HUES64 (cell line): ENCODE measurements around the gene BCL2.

ENCODE experiments used
- H3K27ac ChIP-seq: 2 replicates; pipeline ENCODE4 v1.7.0; 2013; ENCODE audit warnings: low read depth, low read length, inconsistent platforms
- H3K27me3 ChIP-seq: 2 replicates; pipeline ENCODE4 v1.6.1; 2013; ENCODE audit warnings: mild to moderate bottlenecking, low read length; ENCODE audit not compliant: insufficient read depth
- H3K36me3 ChIP-seq: 2 replicates; pipeline ENCODE4 v1.6.1; 2013; ENCODE audit warnings: mild to moderate bottlenecking, low read length; ENCODE audit not compliant: insufficient read depth
- H3K4me1 ChIP-seq: 2 replicates; pipeline ENCODE4 v1.6.1; 2013; ENCODE audit warnings: mild to moderate bottlenecking, low read length, moderate library complexity; ENCODE audit not compliant: insufficient read depth
- H3K4me3 ChIP-seq: 2 replicates; pipeline ENCODE4 v1.5.1; 2013; ENCODE audit warnings: mild to moderate bottlenecking, low read length, moderate library complexity
- H3K9ac ChIP-seq: 2 replicates; pipeline ENCODE4 v1.6.1; 2013; ENCODE audit warnings: mild to moderate bottlenecking, low read depth, low read length
- H3K9me3 ChIP-seq: 2 replicates; pipeline ENCODE4 v1.6.1; 2013; ENCODE audit warnings: low read depth, low read length; ENCODE audit not compliant: insufficient read depth
- WGBS: fragments of 150-250, 120-280 bp; methylation state at CpG from one replicate; pipeline ENCODE4 v1.1.7; 2013; ENCODE audit warnings: missing lambda C conversion rate; 5-methylcytosine and 5-hydroxymethylcytosine counted together

Gene BCL2

DNA sequence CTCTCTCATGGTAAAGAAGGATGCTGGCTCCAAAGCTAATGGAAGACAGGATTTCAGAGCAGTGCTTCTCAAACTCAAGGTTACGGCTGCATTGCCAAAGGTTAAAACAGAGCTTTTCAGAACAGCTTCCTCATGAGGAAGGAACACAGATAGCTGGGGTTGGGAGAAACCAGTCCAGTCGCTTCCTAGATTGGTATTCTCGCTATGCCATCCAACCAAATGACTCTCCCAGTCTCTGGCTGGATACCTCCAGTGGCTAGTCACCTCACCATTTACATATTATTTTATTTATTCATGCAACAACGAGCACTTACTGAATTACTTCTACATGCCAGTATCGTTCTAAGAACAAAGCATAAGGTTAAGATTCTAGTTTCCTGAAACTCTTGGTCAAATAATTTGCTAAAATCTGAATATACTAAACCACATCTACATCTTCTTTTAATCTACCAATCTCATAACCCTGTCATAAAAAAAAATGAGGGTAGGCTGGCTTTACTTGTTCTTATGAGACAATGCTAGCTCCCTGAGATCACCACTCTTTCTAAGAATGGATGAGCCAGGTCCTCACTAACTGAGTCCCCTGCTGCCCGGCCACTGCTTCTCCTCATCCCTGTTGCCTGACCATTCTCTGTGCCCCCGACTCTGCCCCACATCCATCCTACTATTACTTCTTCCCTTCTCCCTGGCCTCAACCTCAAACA, 27.1 kb upstream of the BCL2 start:
- no peak overlapping the region for H3K27ac ChIP-seq
- no peaks in the 10 kb centered on the region for H3K27me3 ChIP-seq
- H3K4me3 ChIP-seq = no peak overlapping the region
- WGBS = 95% methylated on average over 7 of the region's 7 CpGs
- no peak overlapping the region for H3K9ac ChIP-seq
- no peaks in the 10 kb centered on the region for H3K9me3 ChIP-seq
- peaks cover 93% of the 10 kb centered on the region for H3K36me3 ChIP-seq
- no peaks in the 10 kb centered on the region for H3K4me1 ChIP-seq

DNA sequence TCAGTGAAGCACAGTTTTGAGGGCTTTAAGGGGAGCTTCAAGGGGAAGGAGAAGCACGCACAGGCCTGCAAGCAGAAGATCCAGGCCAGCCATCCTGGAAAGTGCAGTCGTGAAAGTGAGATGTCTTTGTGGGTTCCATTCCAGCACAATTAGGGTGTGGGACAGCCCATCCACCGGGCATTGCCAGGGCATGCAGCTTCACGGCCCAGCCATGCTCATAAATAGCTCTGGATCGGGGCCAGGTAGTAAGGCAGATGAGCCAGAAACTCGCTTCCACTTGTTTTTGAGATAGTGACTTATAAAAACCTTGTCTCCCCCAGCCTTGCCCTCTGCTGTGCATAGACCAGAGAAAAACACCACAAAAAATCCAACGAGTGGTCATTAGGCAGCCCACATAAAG, 26.5 kb upstream of the BCL2 start:
- no peak overlapping the region for H3K27ac ChIP-seq
- 94% methylated on average over 7 of the region's 7 CpGs for WGBS
- H3K4me3 ChIP-seq = no peak overlapping the region
- no peak overlapping the region for H3K9ac ChIP-seq
- no peaks in the 10 kb centered on the region for H3K4me1 ChIP-seq
- H3K36me3 ChIP-seq = peaks cover 92% of the 10 kb centered on the region
- H3K9me3 ChIP-seq = no peaks in the 10 kb centered on the region
- no peaks in the 10 kb centered on the region for H3K27me3 ChIP-seq

DNA sequence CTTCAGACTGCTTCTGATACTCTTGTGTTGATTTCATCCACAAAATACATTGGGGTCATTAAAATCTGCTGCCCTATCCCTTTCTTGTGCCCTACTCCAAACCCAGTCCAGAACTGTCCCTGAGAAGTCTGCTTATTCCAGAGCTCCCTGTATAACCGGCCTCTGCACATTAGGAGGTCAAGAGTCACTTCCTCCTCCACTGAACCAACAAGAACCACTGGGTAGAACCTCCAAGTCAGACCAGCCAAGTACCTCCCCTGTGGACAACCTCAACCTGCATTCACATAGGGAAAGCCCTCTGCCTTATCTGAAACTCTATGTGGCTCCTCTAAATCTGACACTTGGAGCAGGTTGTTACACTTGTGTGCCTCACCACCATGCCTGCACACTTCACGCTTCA, 25.3 kb upstream of the BCL2 start:
- Histone ChIP-seq H3K27ac (no peak overlapping the region), H3K4me1 (peaks cover 10% of the 10 kb centered on the region), H3K9me3 (no peaks in the 10 kb centered on the region), H3K4me3 (no peak overlapping the region), H3K9ac (no peak overlapping the region), H3K27me3 (no peaks in the 10 kb centered on the region), H3K36me3 (peaks cover 89% of the 10 kb centered on the region)
- WGBS = 91% methylated on average over 2 of the region's 2 CpGs

DNA sequence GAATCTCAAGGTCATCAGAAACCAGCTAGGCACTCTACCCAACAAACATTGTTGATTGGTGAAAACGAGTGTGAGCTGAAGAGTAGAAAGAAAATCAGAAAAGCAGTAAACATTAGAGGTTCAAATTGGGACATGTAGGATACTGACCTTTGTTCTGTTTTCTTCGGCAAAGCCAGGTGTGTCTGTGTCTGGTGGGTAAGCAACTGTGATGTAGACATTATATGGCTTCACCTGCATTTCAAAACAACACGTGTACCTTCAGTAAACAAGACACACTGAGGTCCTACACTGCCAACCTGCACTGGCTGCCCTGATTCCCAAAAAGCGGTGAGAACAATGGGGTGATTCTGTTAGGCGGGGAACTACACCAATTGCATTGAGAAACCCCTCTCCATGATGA, 24.7 kb upstream of the BCL2 start:
- H3K9ac ChIP-seq = no peak overlapping the region
- H3K27ac ChIP-seq = no peak overlapping the region
- no peaks in the 10 kb centered on the region for H3K27me3 ChIP-seq
- H3K9me3 ChIP-seq = no peaks in the 10 kb centered on the region
- peaks cover 16% of the 10 kb centered on the region for H3K4me1 ChIP-seq
- 93% methylated on average over 5 of the region's 5 CpGs for WGBS
- H3K36me3 ChIP-seq = peaks cover 86% of the 10 kb centered on the region
- H3K4me3 ChIP-seq = no peak overlapping the region

DNA sequence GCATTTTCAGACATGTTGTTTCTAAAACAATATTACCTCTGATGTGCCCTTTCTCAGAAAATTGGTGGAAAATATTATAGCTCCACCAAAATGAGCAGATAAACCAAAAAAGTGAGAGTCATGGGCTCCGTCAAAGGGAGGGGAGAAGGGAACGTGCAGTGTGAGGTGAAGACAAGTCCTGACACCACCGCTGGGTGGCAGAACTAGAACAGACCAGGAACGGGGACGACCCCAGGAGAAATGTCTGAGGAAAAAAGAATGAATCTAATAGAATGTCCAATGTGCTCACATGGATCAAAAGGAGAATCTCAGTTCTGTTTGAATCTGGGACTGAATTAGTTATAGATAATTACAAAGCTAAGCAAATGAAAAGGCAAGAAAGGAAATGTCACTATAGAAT, 22.6 kb upstream of the BCL2 start:
- no peak overlapping the region for H3K4me3 ChIP-seq
- no peaks in the 10 kb centered on the region for H3K27me3 ChIP-seq
- H3K4me1 ChIP-seq = peaks cover 17% of the 10 kb centered on the region
- no peaks in the 10 kb centered on the region for H3K9me3 ChIP-seq
- peaks cover 89% of the 10 kb centered on the region for H3K36me3 ChIP-seq
- H3K27ac ChIP-seq = no peak overlapping the region
- no peak overlapping the region for H3K9ac ChIP-seq
- 64% methylated on average over 5 of the region's 5 CpGs for WGBS

DNA sequence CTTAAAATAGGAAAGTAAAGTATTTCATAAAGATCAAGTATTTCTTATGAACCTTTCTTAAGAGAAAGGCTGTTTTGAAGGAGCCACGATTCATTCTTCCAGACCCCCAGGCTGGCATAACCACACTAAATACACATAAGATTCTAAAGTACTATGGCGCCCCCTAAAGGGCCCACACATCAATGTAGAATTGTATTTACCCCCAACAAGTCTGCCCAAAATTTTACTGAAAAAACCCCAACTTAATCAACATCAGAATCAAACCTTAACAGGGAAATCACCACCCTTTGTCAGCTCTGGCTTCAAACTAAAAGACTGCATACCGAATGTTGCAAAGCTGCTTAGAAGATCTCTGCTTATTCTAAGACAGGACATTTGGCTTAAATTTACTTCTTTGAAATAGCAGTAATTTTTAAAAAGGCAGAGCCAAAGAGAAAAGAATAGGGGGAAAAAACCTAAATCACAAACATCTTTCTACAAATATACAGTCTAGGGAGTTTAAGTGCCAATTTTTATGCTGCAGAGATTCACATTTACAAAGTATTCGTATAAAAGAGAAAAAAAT, 20.4 kb upstream of the BCL2 start:
- H3K27ac ChIP-seq = no peak overlapping the region; the same call in 1 of the 2 replicates
- peaks cover 87% of the 10 kb centered on the region for H3K36me3 ChIP-seq
- no peaks in the 10 kb centered on the region for H3K9me3 ChIP-seq
- H3K4me1 ChIP-seq = peaks cover 17% of the 10 kb centered on the region
- no peak overlapping the region for H3K9ac ChIP-seq
- no peaks in the 10 kb centered on the region for H3K27me3 ChIP-seq
- WGBS = 15% methylated on average over 3 of the region's 4 CpGs
- H3K4me3 ChIP-seq = peak overlapping the region; percentile 12; the same call in 1 of the 2 replicates

DNA sequence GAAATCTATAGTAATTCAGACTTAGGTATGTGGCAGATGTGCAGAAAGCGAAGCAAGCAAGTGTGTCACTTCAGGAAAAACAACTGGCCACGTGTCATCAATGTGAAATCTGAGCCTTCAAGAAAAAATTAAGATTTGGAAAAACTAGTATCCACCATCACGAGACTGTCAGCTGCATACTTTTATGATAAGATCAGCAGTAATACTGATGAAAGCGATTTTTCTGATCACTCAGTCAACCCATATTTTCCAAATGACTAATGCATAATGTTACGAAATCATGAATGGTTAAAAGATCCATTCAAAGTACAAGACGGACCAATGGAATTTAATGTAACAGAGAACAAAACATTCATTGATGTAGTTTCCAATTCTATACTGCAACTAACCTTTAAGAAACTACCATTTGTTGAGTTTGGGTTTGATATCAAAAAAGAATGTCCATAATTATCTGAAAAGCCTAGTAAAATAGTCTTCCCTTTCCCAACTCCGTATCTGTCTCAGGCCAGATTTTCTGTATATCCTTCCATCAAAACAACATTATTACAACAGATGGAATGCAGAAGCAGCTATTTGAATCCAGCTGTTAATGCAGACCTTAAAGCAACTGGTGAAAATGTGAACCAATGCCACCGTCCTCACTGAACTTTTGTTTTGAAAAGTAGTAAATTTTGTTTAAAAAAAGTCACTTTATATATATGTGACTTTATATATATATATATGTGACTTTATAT, 17.0 kb upstream of the BCL2 start:
- H3K4me3 ChIP-seq = no peak overlapping the region
- no peaks in the 10 kb centered on the region for H3K27me3 ChIP-seq
- H3K4me1 ChIP-seq = peaks cover 17% of the 10 kb centered on the region
- WGBS = 90% methylated on average over 8 of the region's 8 CpGs
- H3K9me3 ChIP-seq = no peaks in the 10 kb centered on the region
- H3K27ac ChIP-seq = no peak overlapping the region
- H3K9ac ChIP-seq = no peak overlapping the region
- H3K36me3 ChIP-seq = peaks cover 85% of the 10 kb centered on the region

DNA sequence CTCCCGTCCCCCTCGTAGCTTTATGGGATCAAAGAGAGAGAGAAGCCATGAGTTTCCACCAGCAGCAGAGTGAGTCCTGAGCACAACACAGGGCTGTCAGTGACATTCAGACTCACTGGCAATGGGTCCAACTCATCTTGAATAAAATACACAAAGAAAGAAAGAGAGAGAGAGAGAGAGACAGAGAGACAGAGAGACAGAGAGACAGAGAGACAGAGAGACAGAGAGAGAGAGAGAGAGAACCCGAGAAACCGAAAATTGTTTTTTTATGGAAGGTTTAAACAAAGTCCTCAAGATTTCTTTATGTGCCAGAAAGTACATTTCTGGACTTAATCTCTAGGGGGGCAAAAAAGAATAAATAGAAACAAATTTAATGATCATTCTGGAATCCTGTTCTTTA, 11.5 kb upstream of the BCL2 start:
- WGBS = 96% methylated on average over 4 of the region's 4 CpGs
- H3K4me3 ChIP-seq = no peak overlapping the region
- H3K27ac ChIP-seq = no peak overlapping the region
- no peaks in the 10 kb centered on the region for H3K9me3 ChIP-seq
- peaks cover 58% of the 10 kb centered on the region for H3K36me3 ChIP-seq
- H3K27me3 ChIP-seq = no peaks in the 10 kb centered on the region
- H3K4me1 ChIP-seq = no peaks in the 10 kb centered on the region
- H3K9ac ChIP-seq = no peak overlapping the region

DNA sequence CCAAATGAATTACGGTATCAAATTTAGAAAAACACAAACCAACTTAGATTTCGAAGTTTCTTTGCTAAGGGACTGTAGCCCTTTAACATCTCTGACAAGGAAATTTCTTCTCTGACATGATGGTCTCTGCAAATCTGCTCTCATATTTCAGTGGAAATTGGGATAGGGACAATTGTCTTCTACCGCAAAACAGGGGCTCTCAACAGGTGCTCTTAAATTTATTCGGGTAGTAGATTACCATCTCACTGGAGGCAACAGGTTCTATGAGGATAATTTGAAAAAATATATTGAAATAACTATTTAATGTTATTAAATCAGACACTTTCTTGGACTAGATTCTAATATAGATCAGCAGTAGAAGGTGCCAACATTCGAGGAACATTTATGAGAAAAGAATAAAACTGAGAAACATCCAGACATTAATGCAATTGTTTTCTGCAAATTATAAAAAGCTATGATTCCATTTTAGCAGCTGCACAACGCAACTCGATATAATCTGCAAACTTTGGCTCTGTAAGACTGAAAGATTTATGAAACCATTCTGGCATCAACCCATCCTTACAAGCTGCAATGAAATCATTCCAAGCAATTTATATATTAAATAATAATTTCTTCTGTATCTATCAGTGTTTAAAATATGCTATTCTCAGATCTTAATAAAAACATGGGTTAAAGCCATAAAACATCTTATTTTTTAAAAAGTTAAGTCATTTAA, 10.0 kb upstream of the BCL2 start:
- Histone ChIP-seq H3K27me3 (no peaks in the 10 kb centered on the region), H3K4me1 (no peaks in the 10 kb centered on the region), H3K4me3 (no peak overlapping the region), H3K36me3 (peaks cover 44% of the 10 kb centered on the region), H3K9me3 (no peaks in the 10 kb centered on the region), H3K27ac (no peak overlapping the region), H3K9ac (no peak overlapping the region)
- 89% methylated on average over 7 of the region's 7 CpGs for WGBS

DNA sequence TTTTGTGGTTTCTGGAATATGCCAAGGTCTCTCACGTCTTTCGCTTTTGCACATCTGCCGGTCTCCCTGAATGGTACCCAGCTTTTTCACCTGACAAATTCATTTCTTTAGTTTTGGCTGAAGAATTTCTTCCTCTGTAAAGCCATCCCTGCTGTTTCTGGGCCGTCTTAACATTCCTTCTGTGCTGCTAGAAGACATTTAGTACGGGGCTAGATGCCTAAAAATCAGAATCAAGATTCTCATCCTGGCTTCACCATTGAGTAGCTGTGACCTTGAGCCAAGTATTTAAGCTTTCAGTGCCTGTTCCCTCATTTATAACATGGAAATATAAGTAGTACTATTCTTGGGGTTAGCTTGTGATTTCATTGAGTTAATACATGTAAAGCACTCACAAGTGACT, 6.4 kb upstream of the BCL2 start:
- H3K27ac ChIP-seq = no peak overlapping the region
- 89% methylated on average over 5 of the region's 5 CpGs for WGBS
- H3K36me3 ChIP-seq = peaks cover 11% of the 10 kb centered on the region
- no peaks in the 10 kb centered on the region for H3K9me3 ChIP-seq
- H3K4me1 ChIP-seq = peaks cover 6% of the 10 kb centered on the region; the same call in 1 of the 2 replicates
- H3K4me3 ChIP-seq = no peak overlapping the region
- no peak overlapping the region for H3K9ac ChIP-seq
- peaks cover 5% of the 10 kb centered on the region for H3K27me3 ChIP-seq

DNA sequence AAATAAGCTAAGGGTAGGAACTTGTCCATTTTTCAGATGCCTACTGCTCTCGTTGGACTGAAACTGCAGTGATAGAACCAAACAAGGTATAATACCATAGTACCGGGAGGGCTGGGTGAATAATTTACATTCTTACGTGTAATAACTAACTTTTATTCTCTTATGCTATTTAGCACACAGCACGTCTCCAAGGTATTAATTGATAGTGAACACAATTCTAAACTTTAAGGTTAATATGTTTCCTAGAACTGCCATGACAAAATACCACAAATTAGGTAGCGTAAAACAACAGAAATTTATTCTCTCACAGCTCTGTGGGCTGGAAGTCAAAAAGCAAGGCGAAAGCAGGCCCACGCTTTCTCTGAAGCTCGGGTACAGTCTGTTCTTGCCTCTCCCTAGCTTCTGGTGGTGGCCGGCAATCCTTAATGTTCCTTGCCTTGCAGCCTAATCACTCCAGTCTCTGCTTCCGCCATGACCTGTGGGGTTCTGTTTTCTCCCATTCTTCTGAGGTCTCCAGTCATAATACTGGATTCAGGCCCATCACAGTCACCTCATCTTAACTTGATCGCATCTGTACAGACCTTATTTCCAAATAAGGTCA, 5.6 kb upstream of the BCL2 start:
- WGBS = 94% methylated on average over 10 of the region's 11 CpGs
- Histone ChIP-seq H3K27ac (no peak overlapping the region), H3K9ac (no peak overlapping the region), H3K9me3 (no peaks in the 10 kb centered on the region), H3K36me3 (peaks cover 3% of the 10 kb centered on the region), H3K4me1 (peaks cover 6% of the 10 kb centered on the region; the same call in 1 of the 2 replicates), H3K27me3 (peaks cover 8% of the 10 kb centered on the region), H3K4me3 (no peak overlapping the region)
